Measurements from ENCODE around the gene NUP42. TPM values are rescaled to one million over a fixed set of nuclear protein-coding genes. Genes with fewer than 3 reads are reported as not detected.

NUP42 gene
- total RNA-seq, 1 experiment from 2014 or later, result 62.8 TPM

- BruUV-seq (replicated peaks), result no TSS peak
- H3K9me3 Mint-ChIP-seq (ENCODE audit: low read depth, unreplicated experiment), result no peaks in the 10 kb centered on the region
- intact Hi-C loops (cut with micrococcal nuclease; ENCODE audit: unreplicated experiment), result no loop called here
These were observed 57.3 kb downstream of the NUP42 start for GRCh38 chr7:23238983-23239652.

GRCh38 chr7:23239698-23240097, 57.9 kb downstream of the NUP42 start:
- no peak for DNase-seq
- Mint-ChIP-seq H3K27ac (ENCODE audit: unreplicated experiment) (no peak overlapping the region), H3K36me3 (ENCODE audit: insufficient read depth, unreplicated experiment) (no peaks in the 10 kb centered on the region), H3K27me3 (ENCODE audit: unreplicated experiment) (no peaks in the 10 kb centered on the region), H3K4me1 (ENCODE audit: low read depth, unreplicated experiment) (no peaks in the 10 kb centered on the region), H3K9me3 (ENCODE audit: low read depth, unreplicated experiment) (no peaks in the 10 kb centered on the region), H3K4me3 (ENCODE audit: low read depth, unreplicated experiment) (no peak overlapping the region)
- no peak for TF ChIP-seq CTCF (IDR thresholded peaks at IDR 0.05; ENCODE audit: unreplicated experiment)
- BruUV-seq (replicated peaks), result no TSS peak
- CTCF ChIA-PET, result no interaction called here
- intact Hi-C loops (cut with micrococcal nuclease; ENCODE audit: unreplicated experiment), result loop anchor here (10.0 kb wide), 1 partner anchor 155 kb away; no protein-coding TSS in a partner anchor

More at GRCh38 chr7:23238983-23239652, 57.3 kb downstream of the NUP42 start:
- H3K27ac Mint-ChIP-seq (ENCODE audit: unreplicated experiment), result no peak overlapping the region
- no peak overlapping the region for H3K4me3 Mint-ChIP-seq (ENCODE audit: low read depth, unreplicated experiment)
- H3K4me1 Mint-ChIP-seq (ENCODE audit: low read depth, unreplicated experiment), result no peaks in the 10 kb centered on the region
- DNase-seq, result no peak
- no peak for TF ChIP-seq CTCF (IDR thresholded peaks at IDR 0.05; ENCODE audit: unreplicated experiment)
- CTCF ChIA-PET, result interaction anchor here (0.7 kb wide), 1 partner anchor 1886 kb away, joined by 3 read pairs; the partner anchor contains the start of gene CYCS
- no peaks in the 10 kb centered on the region for H3K27me3 Mint-ChIP-seq (ENCODE audit: unreplicated experiment)
- no peaks in the 10 kb centered on the region for H3K36me3 Mint-ChIP-seq (ENCODE audit: insufficient read depth, unreplicated experiment)

- peaks cover 6% of the 10 kb centered on the region for H3K36me3 Mint-ChIP-seq (ENCODE audit: insufficient read depth, unreplicated experiment)
- CTCF ChIA-PET, result interaction anchor here (1.1 kb wide), 1 partner anchor 31 kb away, joined by 3 read pairs; no protein-coding TSS in a partner anchor
These were observed 60.5 kb downstream of the NUP42 start for GRCh38 chr7:23242321-23242720.

GRCh38 chr7:23242935-23243334, 61.1 kb downstream of the NUP42 start:
- no peak for TF ChIP-seq CTCF (IDR thresholded peaks at IDR 0.05; ENCODE audit: unreplicated experiment)
- Mint-ChIP-seq H3K4me1 (ENCODE audit: low read depth, unreplicated experiment) (peaks cover 18% of the 10 kb centered on the region), H3K4me3 (ENCODE audit: low read depth, unreplicated experiment) (no peak overlapping the region), H3K9me3 (ENCODE audit: low read depth, unreplicated experiment) (no peaks in the 10 kb centered on the region), H3K27me3 (ENCODE audit: unreplicated experiment) (no peaks in the 10 kb centered on the region), H3K27ac (ENCODE audit: unreplicated experiment) (peak overlapping the region; percentile 14), H3K36me3 (ENCODE audit: insufficient read depth, unreplicated experiment) (peaks cover 6% of the 10 kb centered on the region)
- intact Hi-C loops (cut with micrococcal nuclease; ENCODE audit: unreplicated experiment), result loop anchor here (10.0 kb wide), 1 partner anchor 158 kb away; no protein-coding TSS in a partner anchor
- CTCF ChIA-PET, result interaction anchor here (1.2 kb wide), 1 partner anchor 58 kb away, joined by 4 read pairs; no protein-coding TSS in a partner anchor
- no peak for DNase-seq
- BruUV-seq (replicated peaks), result no TSS peak

More at GRCh38 chr7:23242321-23242720, 60.5 kb downstream of the NUP42 start:
- no peak for DNase-seq
- Mint-ChIP-seq H3K4me1 (ENCODE audit: low read depth, unreplicated experiment) (peaks cover 18% of the 10 kb centered on the region), H3K27me3 (ENCODE audit: unreplicated experiment) (no peaks in the 10 kb centered on the region), H3K27ac (ENCODE audit: unreplicated experiment) (no peak overlapping the region), H3K9me3 (ENCODE audit: low read depth, unreplicated experiment) (no peaks in the 10 kb centered on the region), H3K4me3 (ENCODE audit: low read depth, unreplicated experiment) (no peak overlapping the region)
- BruUV-seq (replicated peaks), result no TSS peak
- no peak for TF ChIP-seq CTCF (IDR thresholded peaks at IDR 0.05; ENCODE audit: unreplicated experiment)
- intact Hi-C loops (cut with micrococcal nuclease; ENCODE audit: unreplicated experiment), result loop anchor here (10.0 kb wide), 1 partner anchor 158 kb away; no protein-coding TSS in a partner anchor
